ENCODE results near the gene TMEM72.
A peak's percentile ranks its signal among the peaks of the same experiment; 100 is the strongest.

Gene TMEM72

GRCh38 chr10:44979281-44980191 lies 68.4 kb downstream of the TMEM72 start:
- Histone ChIP-seq H3K27me3 (ENCODE audit: control insufficient read depth in 1 of 2, insufficient read depth in 2 of 2, low read length in 2 of 2) (no peaks in the 10 kb centered on the region), H3K27ac (ENCODE audit: low read depth, low read length) (peak overlapping the region; percentile 66), H3K36me3 (ENCODE audit: control insufficient read depth in 1 of 2, insufficient read depth in 2 of 2, low read length in 2 of 2) (peaks cover 3 to 22% of the 10 kb centered on the region in 2 donors), H3K4me1 (ENCODE audit: control insufficient read depth in 1 of 2, insufficient read depth in 2 of 2, low read length in 2 of 2) (peaks cover 51 to 57% of the 10 kb centered on the region in 2 donors), H3K9ac (ENCODE audit: low read depth in 1 of 2, low read length in 2 of 2) (peak overlapping the region in 1 of 2 donors; percentile 63), H3K4me3 (ENCODE audit: low read depth in 1 of 2, low read length in 2 of 2) (no peak overlapping the region), H3K9me3 (ENCODE audit: control insufficient read depth in 1 of 2, low read length in 2 of 2) (no peaks in the 10 kb centered on the region)

GRCh38 chr10:44980309-44981171 lies 69.4 kb downstream of the TMEM72 start:
- Histone ChIP-seq H3K27ac (ENCODE audit: low read depth, low read length) (peak overlapping the region; percentile 14), H3K27me3 (ENCODE audit: control insufficient read depth in 1 of 2, insufficient read depth in 2 of 2, low read length in 2 of 2) (no peaks in the 10 kb centered on the region), H3K4me1 (ENCODE audit: control insufficient read depth in 1 of 2, insufficient read depth in 2 of 2, low read length in 2 of 2) (peaks cover 49 to 54% of the 10 kb centered on the region in 2 donors), H3K36me3 (ENCODE audit: control insufficient read depth in 1 of 2, insufficient read depth in 2 of 2, low read length in 2 of 2) (peaks cover 9 to 32% of the 10 kb centered on the region in 2 donors), H3K9ac (ENCODE audit: low read depth in 1 of 2, low read length in 2 of 2) (no peak overlapping the region), H3K9me3 (ENCODE audit: control insufficient read depth in 1 of 2, low read length in 2 of 2) (no peaks in the 10 kb centered on the region), H3K4me3 (ENCODE audit: low read depth in 1 of 2, low read length in 2 of 2) (no peak overlapping the region)

- H3K4me1 ChIP-seq (ENCODE audit: control insufficient read depth in 1 of 2, insufficient read depth in 2 of 2, low read length in 2 of 2) = peaks cover 45 to 47% of the 10 kb centered on the region in 2 donors
- peaks cover 10 to 38% of the 10 kb centered on the region in 2 donors for H3K36me3 ChIP-seq (ENCODE audit: control insufficient read depth in 1 of 2, insufficient read depth in 2 of 2, low read length in 2 of 2)
- no peaks in the 10 kb centered on the region for H3K27me3 ChIP-seq (ENCODE audit: control insufficient read depth in 1 of 2, insufficient read depth in 2 of 2, low read length in 2 of 2)
- H3K9me3 ChIP-seq (ENCODE audit: control insufficient read depth in 1 of 2, low read length in 2 of 2) = no peaks in the 10 kb centered on the region
- H3K27ac ChIP-seq (ENCODE audit: low read depth, low read length) = peak overlapping the region; percentile 69
- H3K4me3 ChIP-seq (ENCODE audit: low read depth in 1 of 2, low read length in 2 of 2) = no peak overlapping the region
- no peak overlapping the region for H3K9ac ChIP-seq (ENCODE audit: low read depth in 1 of 2, low read length in 2 of 2)
These were observed 70.3 kb downstream of the TMEM72 start for GRCh38 chr10:44981172-44982113.

- Histone ChIP-seq H3K36me3 (ENCODE audit: control insufficient read depth in 1 of 2, insufficient read depth in 2 of 2, low read length in 2 of 2) (peaks cover 10 to 41% of the 10 kb centered on the region in 2 donors), H3K9ac (ENCODE audit: low read depth in 1 of 2, low read length in 2 of 2) (no peak overlapping the region), H3K4me1 (ENCODE audit: control insufficient read depth in 1 of 2, insufficient read depth in 2 of 2, low read length in 2 of 2) (peaks cover 38 to 41% of the 10 kb centered on the region in 2 donors), H3K4me3 (ENCODE audit: low read depth in 1 of 2, low read length in 2 of 2) (no peak overlapping the region), H3K27me3 (ENCODE audit: control insufficient read depth in 1 of 2, insufficient read depth in 2 of 2, low read length in 2 of 2) (no peaks in the 10 kb centered on the region), H3K27ac (ENCODE audit: low read depth, low read length) (peak overlapping the region; percentile 69), H3K9me3 (ENCODE audit: control insufficient read depth in 1 of 2, low read length in 2 of 2) (no peaks in the 10 kb centered on the region)
These were observed 71.0 kb downstream of the TMEM72 start for GRCh38 chr10:44982114-44982460.

- Histone ChIP-seq H3K27ac (ENCODE audit: low read depth, low read length) (peak overlapping the region; percentile 69), H3K27me3 (ENCODE audit: control insufficient read depth in 1 of 2, insufficient read depth in 2 of 2, low read length in 2 of 2) (no peaks in the 10 kb centered on the region), H3K9ac (ENCODE audit: low read depth in 1 of 2, low read length in 2 of 2) (no peak overlapping the region), H3K9me3 (ENCODE audit: control insufficient read depth in 1 of 2, low read length in 2 of 2) (no peaks in the 10 kb centered on the region), H3K4me3 (ENCODE audit: low read depth in 1 of 2, low read length in 2 of 2) (no peak overlapping the region), H3K4me1 (ENCODE audit: control insufficient read depth in 1 of 2, insufficient read depth in 2 of 2, low read length in 2 of 2) (peaks cover 35 to 38% of the 10 kb centered on the region in 2 donors), H3K36me3 (ENCODE audit: control insufficient read depth in 1 of 2, insufficient read depth in 2 of 2, low read length in 2 of 2) (peaks cover 10 to 44% of the 10 kb centered on the region in 2 donors)
These were observed 71.4 kb downstream of the TMEM72 start for GRCh38 chr10:44982496-44982895.

GRCh38 chr10:44983066-44983894 lies 72.1 kb downstream of the TMEM72 start:
- Histone ChIP-seq H3K4me1 (ENCODE audit: control insufficient read depth in 1 of 2, insufficient read depth in 2 of 2, low read length in 2 of 2) (peaks cover 27 to 31% of the 10 kb centered on the region in 2 donors), H3K36me3 (ENCODE audit: control insufficient read depth in 1 of 2, insufficient read depth in 2 of 2, low read length in 2 of 2) (peaks cover 10 to 51% of the 10 kb centered on the region in 2 donors), H3K27ac (ENCODE audit: low read depth, low read length) (no peak overlapping the region), H3K27me3 (ENCODE audit: control insufficient read depth in 1 of 2, insufficient read depth in 2 of 2, low read length in 2 of 2) (no peaks in the 10 kb centered on the region), H3K4me3 (ENCODE audit: low read depth in 1 of 2, low read length in 2 of 2) (no peak overlapping the region), H3K9ac (ENCODE audit: low read depth in 1 of 2, low read length in 2 of 2) (no peak overlapping the region), H3K9me3 (ENCODE audit: control insufficient read depth in 1 of 2, low read length in 2 of 2) (no peaks in the 10 kb centered on the region)

GRCh38 chr10:44983895-44984278 lies 72.8 kb downstream of the TMEM72 start:
- peaks cover 10 to 56% of the 10 kb centered on the region in 2 donors for H3K36me3 ChIP-seq (ENCODE audit: control insufficient read depth in 1 of 2, insufficient read depth in 2 of 2, low read length in 2 of 2)
- no peak overlapping the region for H3K27ac ChIP-seq (ENCODE audit: low read depth, low read length)
- H3K27me3 ChIP-seq (ENCODE audit: control insufficient read depth in 1 of 2, insufficient read depth in 2 of 2, low read length in 2 of 2) = no peaks in the 10 kb centered on the region
- no peak overlapping the region for H3K4me3 ChIP-seq (ENCODE audit: low read depth in 1 of 2, low read length in 2 of 2)
- H3K9ac ChIP-seq (ENCODE audit: low read depth in 1 of 2, low read length in 2 of 2) = no peak overlapping the region
- no peaks in the 10 kb centered on the region for H3K9me3 ChIP-seq (ENCODE audit: control insufficient read depth in 1 of 2, low read length in 2 of 2)
- H3K4me1 ChIP-seq (ENCODE audit: control insufficient read depth in 1 of 2, insufficient read depth in 2 of 2, low read length in 2 of 2) = peaks cover 21 to 25% of the 10 kb centered on the region in 2 donors

GRCh38 chr10:44984671-44985101 lies 73.5 kb downstream of the TMEM72 start:
- no peaks in the 10 kb centered on the region for H3K27me3 ChIP-seq (ENCODE audit: control insufficient read depth in 1 of 2, insufficient read depth in 2 of 2, low read length in 2 of 2)
- no peak overlapping the region for H3K9ac ChIP-seq (ENCODE audit: low read depth in 1 of 2, low read length in 2 of 2)
- H3K9me3 ChIP-seq (ENCODE audit: control insufficient read depth in 1 of 2, low read length in 2 of 2) = no peaks in the 10 kb centered on the region
- H3K27ac ChIP-seq (ENCODE audit: low read depth, low read length) = no peak overlapping the region
- no peak overlapping the region for H3K4me3 ChIP-seq (ENCODE audit: low read depth in 1 of 2, low read length in 2 of 2)
- H3K36me3 ChIP-seq (ENCODE audit: control insufficient read depth in 1 of 2, insufficient read depth in 2 of 2, low read length in 2 of 2) = peaks cover 12 to 61% of the 10 kb centered on the region in 2 donors
- peaks cover 13 to 17% of the 10 kb centered on the region in 2 donors for H3K4me1 ChIP-seq (ENCODE audit: control insufficient read depth in 1 of 2, insufficient read depth in 2 of 2, low read length in 2 of 2)

GRCh38 chr10:44985175-44985681 lies 74.1 kb downstream of the TMEM72 start:
- Histone ChIP-seq H3K4me3 (ENCODE audit: low read depth in 1 of 2, low read length in 2 of 2) (no peak overlapping the region), H3K9me3 (ENCODE audit: control insufficient read depth in 1 of 2, low read length in 2 of 2) (no peaks in the 10 kb centered on the region), H3K9ac (ENCODE audit: low read depth in 1 of 2, low read length in 2 of 2) (no peak overlapping the region), H3K27ac (ENCODE audit: low read depth, low read length) (no peak overlapping the region), H3K27me3 (ENCODE audit: control insufficient read depth in 1 of 2, insufficient read depth in 2 of 2, low read length in 2 of 2) (no peaks in the 10 kb centered on the region), H3K36me3 (ENCODE audit: control insufficient read depth in 1 of 2, insufficient read depth in 2 of 2, low read length in 2 of 2) (peaks cover 13 to 66% of the 10 kb centered on the region in 2 donors), H3K4me1 (ENCODE audit: control insufficient read depth in 1 of 2, insufficient read depth in 2 of 2, low read length in 2 of 2) (peaks cover 10 to 14% of the 10 kb centered on the region in 2 donors)
